H9 (cell line): ENCODE data around the gene COL23A1. TPM values are rescaled to one million over a fixed set of nuclear protein-coding genes. Genes with fewer than 3 reads are reported as not detected.

ENCODE experiments used
- DNase-seq: peaks from one replicate; pipeline ENCODE4 v3.0.0-alpha.2; 2017
- H2AFZ ChIP-seq: one replicate; pipeline ENCODE4 v1.6.1; 2013; ENCODE audit warnings: mild to moderate bottlenecking, low read length, control low read depth, moderate library complexity
- H2AK5ac ChIP-seq: 2 replicates; pipeline ENCODE4 v1.6.1; 2013; ENCODE audit warnings: low read length, control low read depth, mixed read lengths; ENCODE audit not compliant: insufficient read length
- H2BK120ac ChIP-seq: one replicate; pipeline ENCODE4 v1.6.1; 2013; ENCODE audit warnings: low read depth, mild to moderate bottlenecking, low read length, control low read depth, inconsistent platforms; ENCODE audit not compliant: poor library complexity, severe bottlenecking
- H2BK12ac ChIP-seq: 2 replicates; pipeline ENCODE4 v1.6.1; 2013; ENCODE audit warnings: low read length, control low read depth, mixed read lengths, low read depth; ENCODE audit not compliant: insufficient read length
- H2BK15ac ChIP-seq: 2 replicates; pipeline ENCODE4 v1.6.1; 2013; ENCODE audit warnings: low read depth, low read length, control low read depth
- H2BK20ac ChIP-seq: one replicate; pipeline ENCODE4 v1.6.1; 2013; ENCODE audit warnings: low read depth, mild to moderate bottlenecking, low read length, control low read depth, inconsistent platforms; ENCODE audit not compliant: poor library complexity, severe bottlenecking
- H2BK5ac ChIP-seq: 2 replicates; pipeline ENCODE4 v1.6.1; 2013; ENCODE audit warnings: low read length, control low read depth, mixed read lengths; ENCODE audit not compliant: insufficient read length
- H3K14ac ChIP-seq: 2 replicates; pipeline ENCODE4 v1.6.1; 2013; ENCODE audit warnings: low read length, control low read depth; ENCODE audit not compliant: insufficient read depth
- H3K18ac ChIP-seq: 2 replicates; pipeline ENCODE4 v1.6.1; 2013; ENCODE audit warnings: low read depth, mild to moderate bottlenecking, mixed read lengths, low read length, control low read depth; ENCODE audit not compliant: insufficient read length
- H3K23ac ChIP-seq: 2 replicates; pipeline ENCODE4 v1.6.1; 2013; ENCODE audit warnings: low read length, control low read depth, mixed read lengths, low read depth; ENCODE audit not compliant: insufficient read length
- H3K23me2 ChIP-seq: 2 replicates; pipeline ENCODE4 v1.6.1; 2013; ENCODE audit warnings: low read depth, mild to moderate bottlenecking, mixed read lengths, low read length, control low read depth; ENCODE audit not compliant: insufficient read length, poor library complexity, severe bottlenecking
- H3K27ac ChIP-seq: 2 replicates; pipeline ENCODE4 v1.5.1; 2013; ENCODE audit warnings: low read length, control low read depth, mixed read lengths, low read depth; ENCODE audit not compliant: insufficient read length
- H3K27me3 ChIP-seq: 2 replicates; pipeline ENCODE4 v1.6.1; 2013; ENCODE audit warnings: low read length, control low read depth, inconsistent platforms; ENCODE audit not compliant: insufficient read depth
- H3K4ac ChIP-seq: 2 replicates; pipeline ENCODE4 v1.6.1; 2013; ENCODE audit warnings: low read depth, mild to moderate bottlenecking, control low read depth, inconsistent platforms, low read length, moderate library complexity
- H3K4me1 ChIP-seq: 2 replicates; pipeline ENCODE4 v1.6.1; 2013; ENCODE audit warnings: low read length, control low read depth, inconsistent platforms; ENCODE audit not compliant: insufficient read depth
- H3K4me2 ChIP-seq: 2 replicates; pipeline ENCODE4 v1.6.1; 2013; ENCODE audit warnings: low read length, control low read depth, mixed read lengths; ENCODE audit not compliant: insufficient read length, insufficient read depth
- H3K56ac ChIP-seq: 2 replicates; pipeline ENCODE4 v1.6.1; 2013; ENCODE audit warnings: low read depth, mild to moderate bottlenecking, mixed read lengths, low read length, control low read depth; ENCODE audit not compliant: insufficient read length
- H3K79me1 ChIP-seq: 2 replicates; pipeline ENCODE4 v1.6.1; 2013; ENCODE audit warnings: low read depth, mild to moderate bottlenecking, moderate library complexity, low read length, control low read depth, inconsistent platforms; ENCODE audit not compliant: insufficient read depth, poor library complexity, severe bottlenecking
- H3K79me2 ChIP-seq: 2 replicates; pipeline ENCODE4 v1.6.1; 2013; ENCODE audit warnings: low read length, control low read depth, inconsistent platforms; ENCODE audit not compliant: insufficient read depth
- H3K9ac ChIP-seq: 2 replicates; pipeline ENCODE4 v1.6.1; 2013; ENCODE audit warnings: low read length, control low read depth, mixed read lengths; ENCODE audit not compliant: insufficient read length; ENCODE audit errors: extremely low read depth
- H3K9me3 ChIP-seq: one replicate; pipeline ENCODE4 v1.6.1; 2013; ENCODE audit warnings: low read depth, low read length, inconsistent platforms; ENCODE audit not compliant: control insufficient read depth
- H3T11ph ChIP-seq: one replicate; pipeline ENCODE4 v1.6.1; 2013; ENCODE audit warnings: mild to moderate bottlenecking, low read length, control low read depth, inconsistent platforms
- H4K20me1 ChIP-seq: one replicate; pipeline ENCODE4 v1.6.1; 2013; ENCODE audit not compliant: control insufficient read depth, insufficient read length, insufficient read depth
- H4K5ac ChIP-seq: 2 replicates; pipeline ENCODE4 v1.6.1; 2013; ENCODE audit warnings: low read depth, mild to moderate bottlenecking, mixed read lengths, low read length, control low read depth; ENCODE audit not compliant: insufficient read length
- H4K8ac ChIP-seq: replicated peaks from 2 replicates; pipeline ENCODE4 v1.6.1; 2013; ENCODE audit warnings: low read length, control low read depth, mixed read lengths, low read depth; ENCODE audit not compliant: insufficient read length
- H4K91ac ChIP-seq: 2 replicates; pipeline ENCODE4 v1.6.1; 2013; ENCODE audit warnings: low read depth, mild to moderate bottlenecking, moderate library complexity, mixed read lengths, low read length, control low read depth; ENCODE audit not compliant: insufficient read length
- H3K27ac Mint-ChIP-seq, 3 experiments: 2 replicates in 2 of 3; 3 replicates in 1 of 3; pipeline ENCODE4 v1.8.0; 2020 to 2021; ENCODE audit warnings: mixed read lengths in 3 of 3, mild to moderate bottlenecking in 1 of 3, moderate library complexity in 1 of 3
- H3K27me3 Mint-ChIP-seq: 2 replicates; pipeline ENCODE4 v1.8.0; 2021; ENCODE audit warnings: low read depth, mild to moderate bottlenecking, moderate library complexity, mixed read lengths
- H3K36me3 Mint-ChIP-seq, 3 experiments: 2 replicates in 2 of 3; 3 replicates in 1 of 3; pipeline ENCODE4 v1.8.0; 2020 to 2021; ENCODE audit warnings: low read depth in 3 of 3, mixed read lengths in 3 of 3; ENCODE audit not compliant: insufficient read depth in 1 of 3
- H3K4me1 Mint-ChIP-seq, 2 experiments: 2 replicates each; pipeline ENCODE4 v1.8.0; 2020; ENCODE audit warnings: mixed read lengths in 2 of 2
- H3K4me3 Mint-ChIP-seq, 2 experiments: 2 replicates in 1 of 2; 3 replicates in 1 of 2; pipeline ENCODE4 v1.8.0; 2020 to 2021; ENCODE audit warnings: mild to moderate bottlenecking in 2 of 2, mixed read lengths in 2 of 2, moderate library complexity in 1 of 2
- H3K9me3 Mint-ChIP-seq, 2 experiments: 2 replicates in 1 of 2; 3 replicates in 1 of 2; pipeline ENCODE4 v1.8.0; 2020; ENCODE audit warnings: mild to moderate bottlenecking in 2 of 2, mixed read lengths in 2 of 2, moderate library complexity in 1 of 2
- CTCF ChIP-seq: fragments of 200-600 bp; sonication (generic); conservative IDR thresholded peaks from 3 replicates; pipeline ENCODE4 v1.8.0; 2021; ENCODE audit warnings: antibody characterized with exemption, mild to moderate bottlenecking
- WGBS: extraction: QIAGEN DNeasy Blood & Tissue Kit; methylation state at CpG from one replicate; pipeline ENCODE4 v1.1.7; 2013; ENCODE audit warnings: missing lambda C conversion rate, low lambda C conversion rate, mixed read lengths; ENCODE audit not compliant: insufficient read length; ENCODE audit errors: extremely low coverage; 5-methylcytosine and 5-hydroxymethylcytosine counted together
- total RNA-seq: library from RNA; stranded (reverse); gene quantifications from 2 replicates; pipeline ENCODE4 v1.2.1, GENCODE V29; 2021

The COL23A1 gene
- total RNA-seq, 1 experiment from 2014 or later = 2.6 TPM

- H3T11ph ChIP-seq = no peak overlapping the region
- H3K27me3 ChIP-seq = no peaks in the 10 kb centered on the region
- H3K9me3 ChIP-seq = no peaks in the 10 kb centered on the region
- Mint-ChIP-seq H3K27me3 (no peaks in the 10 kb centered on the region), H3K4me3 (no peak overlapping the region), H3K27ac (peak overlapping the region in 2 of 3 experiments; percentile 24 to 42; a peak in 3 of 7 replicates), H3K9me3 (no peaks in the 10 kb centered on the region), H3K4me1 (peaks cover 24 to 55% of the 10 kb centered on the region in 2 experiments), H3K36me3 (no peaks in the 10 kb centered on the region)
- H4K5ac ChIP-seq = no peak overlapping the region
- H4K91ac ChIP-seq = no peak overlapping the region
- no peak overlapping the region for H2AK5ac ChIP-seq
- no peaks in the 10 kb centered on the region for H4K20me1 ChIP-seq
- no peak overlapping the region for H4K8ac ChIP-seq
- no peaks in the 10 kb centered on the region for H3K23me2 ChIP-seq
- no peak overlapping the region for H3K4ac ChIP-seq
- no CpG with 5 or more reads among the region's 18 CpGs for WGBS
- no peak overlapping the region for H3K9ac ChIP-seq
- DNase-seq = no peak
- no peak overlapping the region for H3K18ac ChIP-seq
- H2BK12ac ChIP-seq = no peak overlapping the region
- no peak overlapping the region for H3K23ac ChIP-seq
- H2BK20ac ChIP-seq = no peak overlapping the region
- H3K4me1 ChIP-seq = 0 out of 2 replicates have a peak, but pooled peaks cover 3% of the 10 kb centered on the region
- H2BK120ac ChIP-seq = no peak overlapping the region
- no peak overlapping the region for H2BK15ac ChIP-seq
- H2AFZ ChIP-seq = no peak overlapping the region
- H3K27ac ChIP-seq = no peak overlapping the region
- H3K56ac ChIP-seq = no peak overlapping the region
- peaks cover 2% of the 10 kb centered on the region; the same call in 1 of the 2 replicates for H3K79me2 ChIP-seq
- H3K4me2 ChIP-seq = no peak overlapping the region
- peak overlapping the region; percentile 40; the same call in 1 of the 2 replicates for H3K14ac ChIP-seq
- H3K79me1 ChIP-seq = no peaks in the 10 kb centered on the region
- no peak overlapping the region for H2BK5ac ChIP-seq
- TF ChIP-seq CTCF = no peak
These were observed 238.8 kb downstream of the COL23A1 start for GRCh38 chr5:178351221-178352034.
